ENCODE data around the gene ABTB1.

Gene ABTB1

DNA sequence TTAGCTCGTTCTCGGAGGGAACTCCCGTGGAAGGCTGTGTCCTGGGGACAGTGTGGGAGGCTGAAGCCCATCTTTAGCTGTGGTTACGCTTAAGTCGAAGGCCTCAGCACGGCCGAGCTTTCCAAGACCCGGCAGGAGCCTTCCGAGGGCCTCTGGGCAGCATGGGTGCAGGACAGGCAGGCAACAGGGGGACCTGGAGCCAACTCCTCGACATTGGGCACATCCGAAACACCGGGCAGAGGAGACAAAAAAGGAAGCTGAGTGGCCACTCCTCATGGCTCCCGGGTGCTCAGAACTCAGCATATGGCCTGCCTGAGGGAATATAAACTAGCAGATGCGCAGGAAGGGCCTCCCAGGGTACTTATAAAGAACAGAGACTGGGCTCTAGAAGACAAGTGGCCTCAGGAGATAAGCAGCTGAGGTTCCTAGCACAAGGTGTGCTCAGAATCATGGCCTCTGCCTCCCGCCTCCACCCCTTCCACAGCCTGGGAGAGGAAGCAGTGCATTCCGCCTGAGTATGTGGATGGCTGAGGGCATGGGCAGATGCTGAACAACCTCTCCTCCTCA lies 34.1 kb downstream of the ABTB1 start:
- DNase-seq (ENCODE audit: low read depth) = no peak

DNA sequence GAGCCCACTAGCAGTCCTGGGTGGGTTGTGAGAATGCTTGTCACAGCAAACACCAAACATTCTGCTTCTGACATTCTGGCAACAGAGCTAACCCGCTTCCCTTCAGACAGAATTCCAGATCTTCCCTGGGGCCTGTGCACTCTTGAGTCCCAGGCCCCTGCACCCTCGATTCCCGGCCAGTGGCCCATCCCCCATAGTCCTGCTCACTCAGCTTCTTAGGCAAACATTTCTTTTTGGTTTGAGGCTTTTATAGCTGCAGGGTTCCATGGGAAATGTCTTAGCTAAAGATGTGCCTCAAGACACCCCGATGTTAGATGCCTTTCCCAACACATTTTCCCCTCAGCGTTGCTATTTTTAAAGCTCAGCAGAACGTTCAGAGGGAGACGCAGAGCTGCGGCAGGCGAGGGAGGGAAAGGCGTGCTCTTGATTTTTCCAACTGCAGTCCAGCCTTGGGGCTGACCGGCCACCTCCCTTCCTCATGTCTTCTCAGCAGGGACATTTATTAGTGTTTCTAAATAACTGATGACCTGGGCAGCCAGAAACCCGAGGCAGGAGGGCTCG lies 35.2 kb downstream of the ABTB1 start:
- no peak for DNase-seq (ENCODE audit: low read depth)

- DNase-seq (ENCODE audit: low read depth) = no peak
These were observed 36.1 kb downstream of the ABTB1 start for GRCh38 chr3:127708837-127709236.

- DNase-seq (ENCODE audit: low read depth) = no peak
These were observed 36.7 kb downstream of the ABTB1 start for GRCh38 chr3:127709320-127710060.

GRCh38 chr3:127710155-127710941 lies 37.6 kb downstream of the ABTB1 start:
- no peak for DNase-seq (ENCODE audit: low read depth)

- DNase-seq (ENCODE audit: low read depth) = no peak
These were observed 38.4 kb downstream of the ABTB1 start for GRCh38 chr3:127711021-127711695.

- no peak for DNase-seq (ENCODE audit: low read depth)
These were observed 39.1 kb downstream of the ABTB1 start for GRCh38 chr3:127711896-127712295.

DNA sequence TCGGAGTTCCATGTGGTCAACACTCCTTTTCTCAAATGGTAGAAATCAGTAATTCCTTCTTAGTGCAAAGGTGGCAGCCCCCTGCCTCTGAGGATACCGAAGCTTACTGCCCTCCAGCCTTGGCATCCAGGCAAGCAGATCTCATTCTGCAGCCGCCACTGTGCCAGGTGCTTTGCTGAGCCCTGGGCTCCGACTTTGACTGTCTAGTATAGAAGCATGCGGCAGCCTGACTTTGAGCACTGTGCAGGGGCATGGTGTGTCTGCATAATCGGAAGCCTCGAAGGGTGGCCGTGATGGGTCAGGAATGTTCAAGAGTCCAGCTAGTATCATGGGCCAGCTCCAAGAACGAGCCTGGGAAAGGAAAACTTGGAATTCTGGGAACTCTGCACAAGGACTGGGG lies 39.7 kb downstream of the ABTB1 start:
- no peak for DNase-seq (ENCODE audit: low read depth)

- no peak for DNase-seq (ENCODE audit: low read depth)
These were observed 40.4 kb downstream of the ABTB1 start for GRCh38 chr3:127712881-127713771.

DNA sequence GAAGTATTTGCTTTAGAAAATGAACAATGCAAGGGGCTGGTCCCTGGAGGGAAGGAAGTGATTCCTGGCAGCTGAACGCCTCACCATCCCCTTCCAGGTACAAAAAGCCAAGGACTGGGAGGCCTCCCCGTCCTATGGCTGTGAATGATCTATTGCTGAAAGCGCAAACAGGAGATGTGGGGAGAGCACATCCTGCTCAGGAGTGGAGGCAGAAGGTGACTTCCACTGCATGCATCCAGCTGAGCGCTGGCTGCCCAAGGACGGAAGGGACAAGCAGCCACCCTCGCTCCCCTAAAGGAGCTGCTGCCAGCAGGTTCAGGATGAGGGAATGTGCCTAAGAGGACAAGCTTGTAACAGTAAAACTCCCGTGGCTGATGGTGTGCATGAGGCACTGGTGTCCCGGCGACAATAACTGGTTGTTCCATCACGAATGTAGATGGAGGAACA lies 41.4 kb downstream of the ABTB1 start:
- no peak for DNase-seq (ENCODE audit: low read depth)

DNA sequence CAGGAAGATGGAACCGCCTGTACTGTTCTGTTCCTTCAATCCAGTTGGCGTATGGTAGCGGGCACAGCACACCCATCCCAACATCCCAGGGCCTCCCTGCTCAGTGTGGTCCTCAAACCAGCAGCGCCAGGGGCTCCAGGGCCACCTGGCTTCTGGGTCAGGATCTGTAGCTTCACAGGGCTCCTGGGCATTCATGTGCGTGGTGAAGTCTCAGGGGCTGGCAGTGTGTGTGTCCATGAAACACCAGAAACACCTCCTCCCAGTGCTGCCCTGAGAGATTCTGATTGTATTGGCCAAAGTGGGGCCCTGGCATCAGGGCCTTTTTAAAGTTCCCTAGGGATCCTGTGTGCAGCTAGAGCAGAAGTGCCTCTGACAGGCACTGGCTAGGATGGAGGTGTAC lies 42.1 kb downstream of the ABTB1 start:
- no peak for DNase-seq (ENCODE audit: low read depth)

- no peak for DNase-seq (ENCODE audit: low read depth)
These were observed 42.8 kb downstream of the ABTB1 start for GRCh38 chr3:127715532-127715931.

- no peak for DNase-seq (ENCODE audit: low read depth)
These were observed 43.6 kb downstream of the ABTB1 start for GRCh38 chr3:127716384-127716783.

- no peak for DNase-seq (ENCODE audit: low read depth)
These were observed 44.8 kb downstream of the ABTB1 start for GRCh38 chr3:127717357-127718244.

- DNase-seq (ENCODE audit: low read depth) = no peak
These were observed 45.6 kb downstream of the ABTB1 start for GRCh38 chr3:127718245-127718915.

- DNase-seq (ENCODE audit: low read depth) = no peak
These were observed 46.2 kb downstream of the ABTB1 start for GRCh38 chr3:127718916-127719290.

DNA sequence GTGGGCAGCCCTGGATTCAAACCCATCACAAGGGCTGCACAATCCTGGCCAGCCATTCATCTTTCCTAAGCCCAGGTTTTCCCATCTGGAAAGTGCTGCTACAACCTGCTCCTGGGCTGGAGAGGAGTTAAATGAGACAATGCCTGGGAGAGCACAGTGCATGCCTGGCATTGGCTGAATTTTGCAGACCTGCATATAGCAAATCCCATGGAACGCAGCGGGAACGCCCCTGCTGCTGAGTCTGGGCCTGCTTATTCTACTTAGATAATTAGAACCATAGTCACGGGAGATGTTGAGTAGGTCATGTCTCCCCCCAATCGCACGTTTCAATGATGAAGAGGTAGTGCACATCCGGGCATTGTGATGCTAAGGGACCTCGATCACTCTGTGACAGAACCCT lies 46.6 kb downstream of the ABTB1 start:
- no peak for DNase-seq (ENCODE audit: low read depth)

DNA sequence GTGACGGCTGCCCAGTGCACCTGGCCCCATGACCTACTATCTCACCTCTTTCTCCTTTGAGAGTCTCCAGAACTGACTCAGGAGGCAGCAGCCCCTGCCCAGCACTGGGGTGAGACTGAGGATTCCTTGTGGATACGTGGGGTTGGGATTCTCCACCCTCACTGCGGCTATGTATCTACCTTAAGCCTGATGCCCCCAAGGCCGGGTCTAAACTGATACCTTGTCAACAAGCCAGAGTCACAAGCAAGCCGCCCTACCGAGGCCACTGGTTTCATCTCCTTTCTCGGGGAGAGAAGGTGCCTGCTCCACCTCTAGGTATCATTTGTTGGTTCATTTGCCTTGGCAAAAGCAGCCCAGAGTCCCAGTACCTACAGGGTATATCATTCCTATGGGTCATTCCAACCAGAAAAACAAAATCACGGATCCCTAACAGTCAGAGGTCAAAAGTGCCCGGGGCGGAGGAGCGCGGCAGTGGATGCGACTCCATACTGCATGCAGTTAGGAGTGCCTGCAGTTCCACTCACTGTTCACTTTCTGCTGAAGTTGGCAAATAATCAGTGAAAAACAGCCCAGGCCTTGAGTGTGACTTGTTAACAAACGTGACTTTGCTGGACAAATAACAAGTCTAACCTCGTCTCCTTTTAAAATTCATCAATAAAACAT lies 47.5 kb downstream of the ABTB1 start:
- DNase-seq (ENCODE audit: low read depth) = no peak

All from T-helper 22 cell (primary cell).